GM23338 (cell line): ENCODE measurements around the gene HK2. TPM values are rescaled to one million over a fixed set of nuclear protein-coding genes. Genes with fewer than 3 reads are reported as not detected.

Source experiments
- ATAC-seq: fragments of 200-7000 bp; cut with Tn5 transposase; 3 replicates; pipeline ENCODE4 v1.9.1; 2020
- DNase-seq: peaks from one replicate; pipeline ENCODE4 v3.0.0-alpha.2; 2015; ENCODE audit warnings: low spot score
- H2AFZ ChIP-seq: fragments of 200-600 bp; sonication (generic); 2 replicates; pipeline ENCODE4 v1.8.0; 2016; ENCODE audit warnings: antibody characterized with exemption, mild to moderate bottlenecking, moderate library complexity
- H3F3A ChIP-seq: fragments of 200-600 bp; sonication (generic); replicated peaks from 2 replicates; pipeline ENCODE4 v1.8.0; 2017; ENCODE audit warnings: antibody characterized with exemption, mixed run types, low read depth
- H3K27ac ChIP-seq: fragments of 200-600 bp; sonication (generic); 2 replicates; pipeline ENCODE4 v1.6.1; 2016; ENCODE audit warnings: low read depth
- H3K27me3 ChIP-seq: fragments of 200-600 bp; sonication (generic); 2 replicates; pipeline ENCODE4 v1.8.0; 2016; ENCODE audit warnings: mild to moderate bottlenecking, mixed run types, moderate library complexity; ENCODE audit not compliant: insufficient read depth
- H3K36me3 ChIP-seq: fragments of 200-600 bp; sonication (generic); 2 replicates; pipeline ENCODE4 v1.8.0; 2016; ENCODE audit warnings: mild to moderate bottlenecking; ENCODE audit not compliant: insufficient read depth
- H3K4me1 ChIP-seq: fragments of 200-600 bp; sonication (generic); 2 replicates; pipeline ENCODE4 v1.8.0; 2016; ENCODE audit warnings: mild to moderate bottlenecking, moderate library complexity; ENCODE audit not compliant: insufficient read depth
- H3K4me2 ChIP-seq: fragments of 200-600 bp; sonication (generic); 2 replicates; pipeline ENCODE4 v1.7.1; 2017; ENCODE audit warnings: mixed run types
- H3K4me3 ChIP-seq: fragments of 200-600 bp; sonication (generic); 2 replicates; pipeline ENCODE4 v1.6.1; 2016; ENCODE audit warnings: mixed run types
- H3K79me2 ChIP-seq: fragments of 200-600 bp; sonication (generic); replicated peaks from 2 replicates; pipeline ENCODE4 v1.8.0; 2017; ENCODE audit warnings: mild to moderate bottlenecking; ENCODE audit not compliant: insufficient read depth
- H3K9me2 ChIP-seq: fragments of 200-600 bp; sonication (generic); 2 replicates; pipeline ENCODE4 v1.8.0; 2017; ENCODE audit not compliant: insufficient read depth
- H4K20me1 ChIP-seq: fragments of 200-600 bp; sonication (generic); replicated peaks from 2 replicates; pipeline ENCODE4 v1.8.0; 2017; ENCODE audit warnings: mild to moderate bottlenecking; ENCODE audit not compliant: insufficient read depth
- H3K27ac Mint-ChIP-seq: 2 replicates; pipeline ENCODE4 v1.8.0; 2020; ENCODE audit warnings: inconsistent platforms, mild to moderate bottlenecking, moderate library complexity, mixed read lengths
- H3K27me3 Mint-ChIP-seq: 3 replicates; pipeline ENCODE4 v1.8.0; 2022; ENCODE audit warnings: low read depth, mild to moderate bottlenecking, moderate library complexity, mixed read lengths, inconsistent platforms; ENCODE audit not compliant: insufficient read depth, poor library complexity
- H3K36me3 Mint-ChIP-seq: 3 replicates; pipeline ENCODE4 v1.8.0; 2021; ENCODE audit warnings: low read depth, mild to moderate bottlenecking, inconsistent platforms, moderate library complexity, mixed read lengths
- H3K4me1 Mint-ChIP-seq: 3 replicates; pipeline ENCODE4 v1.8.0; 2020; ENCODE audit warnings: mild to moderate bottlenecking, inconsistent platforms, mixed read lengths
- H3K4me3 Mint-ChIP-seq: 3 replicates; pipeline ENCODE4 v1.8.0; 2021; ENCODE audit warnings: moderate library complexity, mild to moderate bottlenecking, inconsistent platforms, mixed read lengths
- H3K9me3 Mint-ChIP-seq: 3 replicates; pipeline ENCODE4 v1.8.0; 2020; ENCODE audit warnings: moderate library complexity, mild to moderate bottlenecking, inconsistent platforms, mixed read lengths
- CREB1 ChIP-seq: fragments of 250-450 bp; sonication (Bioruptor Pico); IDR thresholded peaks from 2 replicates; pipeline ENCODE4 v1.5.0; 2020; ENCODE audit warnings: low read depth, mild to moderate bottlenecking, moderate library complexity
- CTCF ChIP-seq, 2 experiments: fragments of 200-600 bp in 1 of 2; sonication (generic) in 1 of 2; conservative IDR thresholded peaks; 2 replicates each; pipeline versions ENCODE4 v1.5.1 to v1.6.1; 2016 to 2017; ENCODE audit warnings: antibody characterized with exemption in 2 of 2, low read depth in 2 of 2, mild to moderate bottlenecking in 2 of 2, moderate library complexity in 1 of 2
- ETS1 ChIP-seq: IDR thresholded peaks from 2 replicates; pipeline ENCODE4 v1.6.1; 2016; ENCODE audit warnings: antibody characterized with exemption
- EZH2 ChIP-seq: fragments of 200-600 bp; sonication (generic); IDR thresholded peaks from one replicate; pipeline ENCODE4 v1.8.0; 2017; ENCODE audit warnings: antibody characterized with exemption, mild to moderate bottlenecking, low read depth; ENCODE audit not compliant: unreplicated experiment
- EZH2phosphoT487 ChIP-seq: fragments of 200-600 bp; sonication (generic); IDR thresholded peaks from one replicate; pipeline ENCODE4 v1.8.1; 2018; ENCODE audit warnings: antibody characterized with exemption; ENCODE audit not compliant: unreplicated experiment
- JUNB ChIP-seq: IDR thresholded peaks from one replicate; pipeline ENCODE4 v1.6.1; 2016; ENCODE audit warnings: antibody characterized with exemption; ENCODE audit not compliant: unreplicated experiment
- NANOG ChIP-seq: IDR thresholded peaks from 2 replicates; pipeline ENCODE4 v1.6.1; 2016; ENCODE audit warnings: antibody characterized with exemption, borderline replicate concordance
- REST ChIP-seq: IDR thresholded peaks from one replicate; pipeline ENCODE4 v1.6.1; 2018; ENCODE audit warnings: antibody characterized with exemption; ENCODE audit not compliant: unreplicated experiment
- STAT1 ChIP-seq: IDR thresholded peaks from one replicate; pipeline ENCODE4 v1.6.1; 2016; ENCODE audit warnings: antibody characterized with exemption; ENCODE audit not compliant: unreplicated experiment
- ZNF114 ChIP-seq: fragments of 250-450 bp; sonication (Bioruptor Pico); IDR thresholded peaks from 2 replicates; pipeline ENCODE4 v1.5.0; 2020; ENCODE audit warnings: mild to moderate bottlenecking, moderate library complexity
- ZNF331 ChIP-seq: fragments of 250-450 bp; sonication (Bioruptor Pico); IDR thresholded peaks from 2 replicates; pipeline ENCODE4 v1.5.0; 2020; ENCODE audit warnings: low read depth, mild to moderate bottlenecking, moderate library complexity
- ZNF462 ChIP-seq: fragments of 250-450 bp; sonication (Bioruptor Pico); IDR thresholded peaks from 2 replicates; pipeline ENCODE4 v1.5.0; 2020; ENCODE audit warnings: mild to moderate bottlenecking, moderate library complexity
- polyA plus RNA-seq: library from polyadenylated mRNA; unstranded; fragments of >200 nt; fragmentation: Nextera tagmentation; extraction: Ambion mirVana; gene quantifications from 2 replicates; pipeline ENCODE4 v1.2.1, GENCODE V29; 2016
- total RNA-seq: library from RNA; depleted of rRNA; stranded (reverse); fragments of >200 nt; shearing (Covaris generic); gene quantifications from 2 replicates; pipeline ENCODE4 v1.2.3, GENCODE V29; 2014

HK2 gene
- total and polyA plus RNA-seq, 2 experiments from 2014 or later, result 23.2 to 54.7 TPM

GRCh38 chr2:74816540-74817303 lies 17.2 kb upstream of the HK2 start:
- peaks cover 4% of the 10 kb centered on the region for H3K4me1 Mint-ChIP-seq
- no peak overlapping the region for H3K4me2 ChIP-seq
- H3K36me3 Mint-ChIP-seq, result no peaks in the 10 kb centered on the region
- no peaks in the 10 kb centered on the region for H3F3A ChIP-seq
- H3K79me2 ChIP-seq, result no peaks in the 10 kb centered on the region
- no peak overlapping the region for H3K4me3 ChIP-seq
- no peaks in the 10 kb centered on the region for H3K9me3 Mint-ChIP-seq
- peaks cover 2% of the 10 kb centered on the region for H3K27me3 Mint-ChIP-seq
- H3K4me1 ChIP-seq, result no peaks in the 10 kb centered on the region
- DNase-seq (no peak), ATAC-seq (peak; percentile 61)
- H2AFZ ChIP-seq, result 0 out of 2 replicates have a peak overlapping the region, but pooled peaks have one; percentile 64
- no peak for TF ChIP-seq REST
- TF ChIP-seq CTCF (conservative IDR thresholded peaks at IDR 0.05; ENCODE audit: low read depth in 2 of 2), result no peak
- no peak for TF ChIP-seq ZNF331 (CRISPR knock-in tag)
- no peak for TF ChIP-seq STAT1
- no peak for TF ChIP-seq ZNF462 (CRISPR knock-in tag)
- TF ChIP-seq EZH2, result no peak
- TF ChIP-seq ZNF114 (CRISPR knock-in tag), result no peak
- TF ChIP-seq ETS1, result no peak
- TF ChIP-seq EZH2phosphoT487, result no peak
- TF ChIP-seq JUNB, result no peak
- TF ChIP-seq NANOG, result no peak
- no peak for TF ChIP-seq CREB1 (CRISPR knock-in tag)
- no peaks in the 10 kb centered on the region for H3K36me3 ChIP-seq
- no peaks in the 10 kb centered on the region for H4K20me1 ChIP-seq
- no peak overlapping the region for H3K27ac Mint-ChIP-seq
- no peak overlapping the region for H3K4me3 Mint-ChIP-seq
- no peak overlapping the region for H3K27ac ChIP-seq
- H3K9me2 ChIP-seq, result no peaks in the 10 kb centered on the region
- H3K27me3 ChIP-seq, result no peaks in the 10 kb centered on the region
